Hepatocyte (in vitro differentiated cells): Measurements from ENCODE around the gene OSBPL7. TPM values are rescaled to one million over a fixed set of nuclear protein-coding genes. Genes with fewer than 3 reads are reported as not detected.

Experiments used
- DNase-seq: peaks from one replicate; pipeline ENCODE4 v3.0.0-alpha.2; 2016; ENCODE audit warnings: low spot score
- H2AFZ ChIP-seq: fragments of 200-600 bp; sonication (generic); 2 replicates; pipeline ENCODE4 v1.6.0; 2016; ENCODE audit warnings: antibody characterized with exemption, mild to moderate bottlenecking
- H3K27ac ChIP-seq: fragments of 200-600 bp; sonication (generic); 2 replicates; pipeline ENCODE4 v1.5.1; 2016; ENCODE audit warnings: mild to moderate bottlenecking
- H3K27me3 ChIP-seq: fragments of 200-600 bp; sonication (generic); 2 replicates; pipeline ENCODE4 v1.6.1; 2016
- H3K36me3 ChIP-seq: fragments of 200-600 bp; sonication (generic); replicated peaks from 2 replicates; pipeline ENCODE4 v1.5.1; 2016; ENCODE audit warnings: low read depth; ENCODE audit not compliant: insufficient read depth
- H3K4me1 ChIP-seq: fragments of 200-600 bp; sonication (generic); 2 replicates; pipeline ENCODE4 v1.5.1; 2016; ENCODE audit warnings: mild to moderate bottlenecking, moderate library complexity; ENCODE audit not compliant: insufficient read depth
- H3K4me2 ChIP-seq: fragments of 200-600 bp; sonication (generic); 2 replicates; pipeline ENCODE4 v1.6.0; 2016
- H3K4me3 ChIP-seq: fragments of 200-600 bp; sonication (generic); 2 replicates; pipeline ENCODE4 v1.5.1; 2016; ENCODE audit warnings: mild to moderate bottlenecking
- H3K79me2 ChIP-seq: fragments of 200-600 bp; sonication (generic); 2 replicates; pipeline ENCODE4 v1.6.0; 2017; ENCODE audit warnings: mild to moderate bottlenecking
- H3K9me2 ChIP-seq: fragments of 200-600 bp; sonication (generic); replicated peaks from 2 replicates; pipeline ENCODE4 v1.6.0; 2017; ENCODE audit warnings: mild to moderate bottlenecking; ENCODE audit not compliant: insufficient read depth
- H3K9me3 ChIP-seq: fragments of 200-600 bp; sonication (generic); 2 replicates; pipeline ENCODE4 v1.5.1; 2016; ENCODE audit warnings: low read depth, mild to moderate bottlenecking
- H4K20me1 ChIP-seq: fragments of 200-600 bp; sonication (generic); 2 replicates; pipeline ENCODE4 v1.6.0; 2016; ENCODE audit warnings: mild to moderate bottlenecking; ENCODE audit not compliant: insufficient read depth, poor library complexity, severe bottlenecking
- EZH2 ChIP-seq: fragments of 200-600 bp; sonication (generic); IDR thresholded peaks from 2 replicates; pipeline ENCODE4 v1.6.1; 2016; ENCODE audit warnings: antibody characterized with exemption, mild to moderate bottlenecking, borderline replicate concordance
- EZH2phosphoT487 ChIP-seq: fragments of 200-600 bp; sonication (generic); IDR thresholded peaks from one replicate; pipeline ENCODE4 v1.6.1; 2018; ENCODE audit warnings: antibody characterized with exemption, mild to moderate bottlenecking, low read depth, moderate library complexity; ENCODE audit not compliant: unreplicated experiment, severe bottlenecking
- WGBS: methylation state at CpG from one replicate; pipeline ENCODE4 v1.1.6; 2016; ENCODE audit warnings: low lambda C conversion rate; ENCODE audit errors: missing lambda C conversion rate; 5-methylcytosine and 5-hydroxymethylcytosine counted together
- polyA plus RNA-seq: library from polyadenylated mRNA; unstranded; fragments of >200 nt; fragmentation: Nextera tagmentation; extraction: Ambion mirVana; gene quantifications from 2 replicates; pipeline ENCODE4 v1.2.1, GENCODE V29; 2016
- total RNA-seq: library from RNA; depleted of rRNA; stranded (reverse); fragments of >200 nt; gene quantifications from 2 replicates; pipeline ENCODE4 v1.2.3, GENCODE V29; 2014
- TF ChIP-seq, protein P1 (sequence below): fragments of 200-600 bp; sonication (generic); IDR thresholded peaks from 2 replicates; pipeline ENCODE4 v1.5.1; 2016; ENCODE audit warnings: antibody characterized with exemption, mild to moderate bottlenecking; ENCODE audit not compliant: poor library complexity

Gene OSBPL7, protein sequence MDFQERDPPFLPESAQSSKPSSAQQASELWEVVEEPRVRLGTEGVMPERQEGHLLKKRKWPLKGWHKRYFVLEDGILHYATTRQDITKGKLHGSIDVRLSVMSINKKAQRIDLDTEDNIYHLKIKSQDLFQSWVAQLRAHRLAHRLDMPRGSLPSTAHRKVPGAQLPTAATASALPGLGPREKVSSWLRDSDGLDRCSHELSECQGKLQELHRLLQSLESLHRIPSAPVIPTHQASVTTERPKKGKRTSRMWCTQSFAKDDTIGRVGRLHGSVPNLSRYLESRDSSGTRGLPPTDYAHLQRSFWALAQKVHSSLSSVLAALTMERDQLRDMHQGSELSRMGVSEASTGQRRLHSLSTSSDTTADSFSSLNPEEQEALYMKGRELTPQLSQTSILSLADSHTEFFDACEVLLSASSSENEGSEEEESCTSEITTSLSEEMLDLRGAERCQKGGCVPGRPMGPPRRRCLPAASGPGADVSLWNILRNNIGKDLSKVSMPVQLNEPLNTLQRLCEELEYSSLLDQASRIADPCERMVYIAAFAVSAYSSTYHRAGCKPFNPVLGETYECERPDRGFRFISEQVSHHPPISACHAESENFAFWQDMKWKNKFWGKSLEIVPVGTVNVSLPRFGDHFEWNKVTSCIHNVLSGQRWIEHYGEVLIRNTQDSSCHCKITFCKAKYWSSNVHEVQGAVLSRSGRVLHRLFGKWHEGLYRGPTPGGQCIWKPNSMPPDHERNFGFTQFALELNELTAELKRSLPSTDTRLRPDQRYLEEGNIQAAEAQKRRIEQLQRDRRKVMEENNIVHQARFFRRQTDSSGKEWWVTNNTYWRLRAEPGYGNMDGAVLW
- total RNA-seq (3.9 and 6.2 TPM in 2 replicates), polyA plus RNA-seq (9.3 and 9.8 TPM in 2 replicates)

DNA sequence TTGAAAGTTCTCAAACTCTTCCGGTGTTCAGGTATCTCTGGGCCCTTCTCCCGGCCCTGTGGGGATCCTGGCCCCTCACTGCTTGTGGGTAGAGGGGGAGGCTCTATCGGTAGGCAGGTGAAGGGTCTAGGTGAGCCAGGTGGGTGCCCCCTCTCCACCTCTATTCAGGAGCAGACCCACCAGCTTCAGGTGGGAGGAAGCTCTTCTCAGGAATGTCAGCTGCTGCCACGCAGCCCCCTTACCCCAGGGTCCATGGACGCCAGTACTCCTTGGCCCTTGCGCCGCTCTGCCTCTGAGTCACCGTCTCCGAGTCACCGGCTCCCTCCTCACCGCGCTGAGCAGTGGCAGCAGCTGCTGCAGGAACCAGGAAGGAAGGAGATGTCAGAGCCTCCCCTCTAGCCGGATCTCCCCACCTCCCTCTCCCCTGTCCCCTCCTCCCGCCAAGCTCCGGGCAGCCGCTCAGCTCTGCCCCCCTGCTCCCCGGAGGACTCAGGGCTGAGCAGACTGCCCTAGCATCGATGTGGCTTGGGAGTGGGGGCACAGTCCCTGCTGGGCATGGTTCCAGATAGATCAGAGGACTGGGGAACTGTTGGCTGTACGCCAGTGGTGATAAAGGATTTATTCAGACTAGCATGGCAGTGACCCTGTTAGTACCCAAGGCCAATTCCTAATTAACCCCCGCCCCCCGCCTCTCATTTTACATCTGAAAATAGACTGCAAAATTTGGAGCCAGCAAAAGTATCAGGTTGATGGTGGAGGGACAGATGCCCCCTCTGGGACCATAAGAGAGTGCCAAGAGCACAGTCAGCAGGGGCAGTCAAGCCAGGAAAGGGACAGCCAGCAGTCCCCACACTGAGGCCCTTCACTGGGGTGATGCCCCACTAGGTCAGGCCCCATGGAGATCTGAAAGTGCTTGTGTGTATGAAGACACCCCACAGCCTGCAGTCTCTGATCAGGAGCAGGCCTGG, at the start of gene OSBPL7:
Gene OSBPL7 (minus strand): TSS at position 371 of the 968 bp plus-strand sequence. CDS start 1,516 bp downstream, outside the sequence.
- Histone ChIP-seq H3K9me3 (no peaks in the 10 kb centered on the region), H4K20me1 (no peaks in the 10 kb centered on the region), H3K27ac (peak within 1 kb of the TSS; percentile 84), H3K4me3 (peak within 1 kb of the TSS; percentile 82), H3K9me2 (no peaks in the 10 kb centered on the region), H3K4me1 (peaks cover 9% of the 10 kb centered on the region), H3K79me2 (peaks cover 5% of the 10 kb centered on the region), H3K4me2 (peak within 1 kb of the TSS; percentile 95), H3K36me3 (no peaks in the 10 kb centered on the region), H2AFZ (peak within 1 kb of the TSS; percentile 73), H3K27me3 (no peaks in the 10 kb centered on the region)
- WGBS = 9% methylated on average over 21 of the region's 21 CpGs
- TF ChIP-seq, protein P1, sequence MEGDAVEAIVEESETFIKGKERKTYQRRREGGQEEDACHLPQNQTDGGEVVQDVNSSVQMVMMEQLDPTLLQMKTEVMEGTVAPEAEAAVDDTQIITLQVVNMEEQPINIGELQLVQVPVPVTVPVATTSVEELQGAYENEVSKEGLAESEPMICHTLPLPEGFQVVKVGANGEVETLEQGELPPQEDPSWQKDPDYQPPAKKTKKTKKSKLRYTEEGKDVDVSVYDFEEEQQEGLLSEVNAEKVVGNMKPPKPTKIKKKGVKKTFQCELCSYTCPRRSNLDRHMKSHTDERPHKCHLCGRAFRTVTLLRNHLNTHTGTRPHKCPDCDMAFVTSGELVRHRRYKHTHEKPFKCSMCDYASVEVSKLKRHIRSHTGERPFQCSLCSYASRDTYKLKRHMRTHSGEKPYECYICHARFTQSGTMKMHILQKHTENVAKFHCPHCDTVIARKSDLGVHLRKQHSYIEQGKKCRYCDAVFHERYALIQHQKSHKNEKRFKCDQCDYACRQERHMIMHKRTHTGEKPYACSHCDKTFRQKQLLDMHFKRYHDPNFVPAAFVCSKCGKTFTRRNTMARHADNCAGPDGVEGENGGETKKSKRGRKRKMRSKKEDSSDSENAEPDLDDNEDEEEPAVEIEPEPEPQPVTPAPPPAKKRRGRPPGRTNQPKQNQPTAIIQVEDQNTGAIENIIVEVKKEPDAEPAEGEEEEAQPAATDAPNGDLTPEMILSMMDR = peak; percentile 57
- no peak for TF ChIP-seq EZH2
- DNase-seq = peak; percentile 91

DNA sequence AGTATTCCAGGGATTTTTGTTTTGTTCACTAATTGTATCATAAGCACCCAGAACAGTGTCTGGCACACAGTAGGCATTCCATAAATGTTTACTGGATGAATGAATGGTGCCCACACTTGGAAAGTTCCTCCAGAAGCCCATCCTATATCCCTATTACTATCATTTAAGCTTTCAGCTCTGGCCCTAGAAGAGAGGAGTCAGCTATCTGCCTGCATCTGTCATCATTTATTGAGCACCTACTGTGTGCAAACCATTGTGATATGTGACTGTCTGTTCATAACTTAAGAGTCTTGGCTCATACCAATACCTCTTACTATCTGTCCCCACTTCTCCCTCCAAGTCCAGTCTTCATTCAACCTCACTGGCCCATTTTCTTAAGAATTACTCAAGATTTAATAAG, 49.5 kb upstream of the OSBPL7 start:
- peaks cover 53% of the 10 kb centered on the region for H3K27me3 ChIP-seq
- H3K9me2 ChIP-seq = no peaks in the 10 kb centered on the region
- H3K79me2 ChIP-seq = no peaks in the 10 kb centered on the region
- H3K9me3 ChIP-seq = no peaks in the 10 kb centered on the region
- no peaks in the 10 kb centered on the region for H3K36me3 ChIP-seq
- H3K27ac ChIP-seq = no peak overlapping the region
- no peaks in the 10 kb centered on the region for H4K20me1 ChIP-seq
- TF ChIP-seq, protein P1 = no peak
- TF ChIP-seq EZH2phosphoT487 (no peak), EZH2 (no peak)
- DNase-seq = no peak
- no peak overlapping the region for H2AFZ ChIP-seq
- H3K4me2 ChIP-seq = no peak overlapping the region
- H3K4me3 ChIP-seq = no peak overlapping the region
- peaks cover 19% of the 10 kb centered on the region for H3K4me1 ChIP-seq

DNA sequence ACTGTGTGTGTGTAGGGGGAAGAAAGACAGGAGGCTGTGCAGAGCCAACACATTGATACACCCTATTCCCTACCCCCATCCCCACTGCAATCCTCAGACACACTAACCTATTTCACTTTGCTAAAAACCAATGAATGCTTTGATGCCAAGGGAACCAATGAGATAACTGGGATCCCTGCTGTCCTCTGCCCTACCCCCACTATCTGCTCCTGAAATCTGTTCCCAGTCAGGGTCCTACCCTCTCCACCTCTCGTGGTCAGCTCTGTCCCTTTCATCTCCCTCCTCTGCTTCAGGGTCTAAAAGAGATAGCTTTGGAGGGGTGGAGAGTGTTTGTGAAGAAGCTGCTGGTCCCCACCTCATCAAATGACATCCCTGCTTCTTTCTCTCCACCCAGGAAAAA, 48.5 kb upstream of the OSBPL7 start:
- H3K4me3 ChIP-seq = no peak overlapping the region
- no peak for DNase-seq
- no peak overlapping the region for H3K27ac ChIP-seq
- no peaks in the 10 kb centered on the region for H3K36me3 ChIP-seq
- TF ChIP-seq EZH2 = no peak
- H3K27me3 ChIP-seq = peaks cover 53% of the 10 kb centered on the region
- WGBS = 27% methylated on average over 1 of the region's 1 CpG
- no peaks in the 10 kb centered on the region for H3K9me2 ChIP-seq
- no peaks in the 10 kb centered on the region for H3K79me2 ChIP-seq
- H4K20me1 ChIP-seq = no peaks in the 10 kb centered on the region
- no peak overlapping the region for H2AFZ ChIP-seq
- H3K9me3 ChIP-seq = no peaks in the 10 kb centered on the region
- H3K4me1 ChIP-seq = peaks cover 16% of the 10 kb centered on the region
- no peak overlapping the region for H3K4me2 ChIP-seq
